IMR-90 (cell line): ENCODE results near the gene S100A3. TPM values are rescaled to one million over a fixed set of nuclear protein-coding genes. Genes with fewer than 3 reads are reported as not detected.
A peak's percentile ranks its signal among the peaks of the same experiment; 100 is the strongest.

Experiments used
- ATAC-seq: fragments of 200-7000 bp; cut with Tn5 transposase; 2 replicates; pipeline ENCODE4 v1.9.1; 2020; ENCODE audit warnings: low read depth, mild to moderate bottlenecking, moderate library complexity
- BruUV-seq: library from RNA; stranded (reverse); fragments of 400-500 nt; replicated peaks from 2 replicates; lab custom pipeline; 2021; lab: Mats Ljungman, UMichigan
- CTCF ChIA-PET: fragments of 300-600 bp; formaldehyde crosslinking; extraction: SDS; loops from one replicate; lab custom pipeline; 2021; ENCODE audit warnings: antibody characterized with exemption; lab: Yijun Ruan, JAX
- POLR2A ChIA-PET: fragments of 300-600 bp; sonication (Branson Sonifier 250); formaldehyde crosslinking; loops from one replicate; lab custom pipeline; 2022; ENCODE audit warnings: antibody characterized with exemption; ENCODE audit not compliant: unreplicated experiment; lab: Charles Lee
- DNase-seq: peaks from one replicate; pipeline ENCODE4 v3.0.0; 2013
- H2AFZ ChIP-seq: replicated peaks from 2 replicates; pipeline ENCODE3; 2013; ENCODE audit warnings: low read length, mild to moderate bottlenecking; ENCODE audit not compliant: poor library complexity
- H2AK5ac ChIP-seq: 2 replicates; pipeline ENCODE4 v1.6.1; 2013; ENCODE audit warnings: low read depth, low read length, inconsistent platforms
- H2AK9ac ChIP-seq: replicated peaks from 2 replicates; pipeline ENCODE3; 2013; ENCODE audit warnings: mild to moderate bottlenecking, low read depth, low read length, moderate library complexity; ENCODE audit not compliant: poor library complexity
- H2BK120ac ChIP-seq: 2 replicates; pipeline ENCODE4 v1.6.1; 2013; ENCODE audit warnings: low read depth, low read length, inconsistent platforms
- H2BK15ac ChIP-seq: 3 replicates; pipeline ENCODE4 v1.6.1; 2013; ENCODE audit warnings: low read depth, low read length, inconsistent platforms
- H2BK20ac ChIP-seq: 2 replicates; pipeline ENCODE4 v1.6.1; 2013; ENCODE audit warnings: low read depth, mild to moderate bottlenecking, inconsistent platforms, low read length, moderate library complexity
- H2BK5ac ChIP-seq: 2 replicates; pipeline ENCODE4 v1.6.1; 2013; ENCODE audit warnings: mild to moderate bottlenecking, low read depth, low read length, inconsistent platforms; ENCODE audit not compliant: poor library complexity, severe bottlenecking
- H3K14ac ChIP-seq: replicated peaks from 2 replicates; pipeline ENCODE4 v1.6.1; 2013; ENCODE audit warnings: low read depth, low read length, inconsistent platforms
- H3K18ac ChIP-seq: 2 replicates; pipeline ENCODE4 v1.6.1; 2013; ENCODE audit warnings: low read depth, low read length, control low read depth
- H3K23ac ChIP-seq: 2 replicates; pipeline ENCODE4 v1.6.1; 2013; ENCODE audit warnings: low read depth, low read length, inconsistent platforms
- H3K27ac ChIP-seq: 2 replicates; pipeline ENCODE4 v1.5.1; 2013; ENCODE audit warnings: mild to moderate bottlenecking, control low read depth, low read length; ENCODE audit not compliant: insufficient read depth
- H3K27me3 ChIP-seq: 2 replicates; pipeline ENCODE4 v1.6.1; 2013; ENCODE audit warnings: low read length; ENCODE audit not compliant: control insufficient read depth, insufficient read depth
- H3K36me3 ChIP-seq: 2 replicates; pipeline ENCODE4 v1.6.1; 2013; ENCODE audit warnings: low read length, mixed read lengths; ENCODE audit not compliant: control insufficient read depth, insufficient read depth
- H3K4ac ChIP-seq: 2 replicates; pipeline ENCODE4 v1.6.1; 2013; ENCODE audit warnings: low read depth, low read length, inconsistent platforms
- H3K4me1 ChIP-seq: 2 replicates; pipeline ENCODE4 v1.6.1; 2013; ENCODE audit warnings: low read length, mixed read lengths; ENCODE audit not compliant: control insufficient read depth, insufficient read depth
- H3K4me2 ChIP-seq: 2 replicates; pipeline ENCODE4 v1.6.1; 2013; ENCODE audit warnings: low read depth, mild to moderate bottlenecking, control low read depth, low read length, moderate library complexity
- H3K4me3 ChIP-seq: 2 replicates; pipeline ENCODE4 v1.5.1; 2013; ENCODE audit warnings: low read depth, mild to moderate bottlenecking, control low read depth, low read length, moderate library complexity; ENCODE audit not compliant: insufficient read depth
- H3K56ac ChIP-seq: 2 replicates; pipeline ENCODE4 v1.6.1; 2013; ENCODE audit warnings: low read length, inconsistent platforms; ENCODE audit not compliant: insufficient read depth; ENCODE audit errors: extremely low read depth
- H3K79me1 ChIP-seq, 2 experiments: 2 replicates each; pipeline ENCODE4 v1.6.1; 2013; ENCODE audit warnings: low read length in 2 of 2, inconsistent platforms in 1 of 2, low read depth in 1 of 2
- H3K9ac ChIP-seq: 2 replicates; pipeline ENCODE4 v1.6.1; 2013; ENCODE audit warnings: low read depth, low read length, control low read depth
- H3K9me1 ChIP-seq: 2 replicates; pipeline ENCODE4 v1.6.1; 2013; ENCODE audit warnings: low read length, inconsistent platforms; ENCODE audit not compliant: insufficient read depth
- H3K9me3 ChIP-seq: 2 replicates; pipeline ENCODE4 v1.6.1; 2013; ENCODE audit warnings: low read length; ENCODE audit not compliant: control insufficient read depth, insufficient read depth
- H4K20me1 ChIP-seq: 2 replicates; pipeline ENCODE4 v1.6.1; 2013; ENCODE audit warnings: low read length, inconsistent platforms; ENCODE audit not compliant: insufficient read depth
- H4K5ac ChIP-seq: 2 replicates; pipeline ENCODE4 v1.6.1; 2013; ENCODE audit warnings: mild to moderate bottlenecking, low read depth, low read length, control low read depth
- H4K8ac ChIP-seq, 2 experiments: 2 replicates each; pipeline ENCODE4 v1.6.1; 2013; ENCODE audit warnings: low read depth in 2 of 2, low read length in 2 of 2, control low read depth in 1 of 2, inconsistent platforms in 1 of 2
- H4K91ac ChIP-seq: 2 replicates; pipeline ENCODE4 v1.6.1; 2013; ENCODE audit warnings: low read depth, low read length, inconsistent platforms; ENCODE audit not compliant: insufficient read depth
- BHLHE40 ChIP-seq: fragments of 150-350 bp; IDR thresholded peaks from 2 replicates; pipeline ENCODE4 v1.6.1; 2016; ENCODE audit warnings: mild to moderate bottlenecking, low read depth, low read length
- CEBPB ChIP-seq: IDR thresholded peaks from 2 replicates; pipeline ENCODE4 v1.6.1; 2012; ENCODE audit warnings: low read depth, low read length, improper control_type of control experiment
- CHD1 ChIP-seq: IDR thresholded peaks from 2 replicates; pipeline ENCODE4 v1.6.1; 2012; ENCODE audit warnings: low read depth, low read length, improper control_type of control experiment
- CTCF ChIP-seq: conservative IDR thresholded peaks from 2 replicates; pipeline ENCODE4 v1.5.1; 2012; ENCODE audit warnings: mild to moderate bottlenecking, low read depth, low read length, improper control_type of control experiment
- FOS ChIP-seq: fragments of 150-350 bp; IDR thresholded peaks from 2 replicates; pipeline ENCODE4 v1.6.1; 2016; ENCODE audit warnings: low read depth, low read length
- MAFK ChIP-seq: IDR thresholded peaks from 2 replicates; pipeline ENCODE4 v1.6.1; 2012; ENCODE audit warnings: low read depth, low read length, improper control_type of control experiment
- MAZ ChIP-seq: IDR thresholded peaks from 2 replicates; pipeline ENCODE4 v1.6.1; 2012; ENCODE audit warnings: low read depth, mild to moderate bottlenecking, low read length, improper control_type of control experiment, moderate library complexity, borderline replicate concordance
- MXI1 ChIP-seq: IDR thresholded peaks from 2 replicates; pipeline ENCODE4 v1.6.1; 2012; ENCODE audit warnings: low read depth, mild to moderate bottlenecking, low read length, moderate library complexity, borderline replicate concordance
- NFE2L2 ChIP-seq: fragments of 150-350 bp; IDR thresholded peaks from 2 replicates; pipeline ENCODE4 v1.6.1; 2016; ENCODE audit warnings: low read depth, mild to moderate bottlenecking, low read length
- POLR2A ChIP-seq: IDR thresholded peaks from 2 replicates; pipeline ENCODE4 v1.6.1; 2012; ENCODE audit warnings: mild to moderate bottlenecking, low read depth, low read length
- RFX5 ChIP-seq: IDR thresholded peaks from 2 replicates; pipeline ENCODE4 v1.8.0; 2012; ENCODE audit warnings: low read depth, mild to moderate bottlenecking, low read length, moderate library complexity
- SMC3 ChIP-seq: fragments of 150-350 bp; IDR thresholded peaks from 2 replicates; pipeline ENCODE4 v1.6.1; 2016; ENCODE audit warnings: low read depth, mild to moderate bottlenecking, antibody characterized with exemption, low read length, moderate library complexity
- WGBS, 2 experiments: methylation state at CpG; one replicate each; pipeline versions ENCODE4 v1.1.5 to v1.1.7; 2013; ENCODE audit warnings: missing lambda C conversion rate in 2 of 2; ENCODE audit not compliant: insufficient read length in 1 of 2; ENCODE audit errors: extremely low coverage in 2 of 2; 5-methylcytosine and 5-hydroxymethylcytosine counted together
- dilution Hi-C: fragments of 300-500 bp; cut with HindIII; formaldehyde crosslinking; loops from one replicate; pipeline ENCODE4 v1.14.3; 2018; ENCODE audit warnings: low sequenced_read_pairs; ENCODE audit not compliant: unreplicated experiment
- in situ Hi-C: fragments of 300-500 bp; cut with MboI; formaldehyde crosslinking; loops from 3 replicates; pipeline ENCODE4 v1.14.3; 2019; ENCODE audit warnings: low sequenced_read_pairs, inconsistent platforms, mixed read lengths
- intact Hi-C: fragments of 100-400 bp; cut with micrococcal nuclease; formaldehyde crosslinking; loops from 2 replicates; pipeline ENCODE4 v1.10.0; 2022
- polyA plus RNA-seq, 3 experiments: library from polyadenylated mRNA; depleted of rRNA; stranded (reverse); fragments of >200 nt; gene quantifications; 2 replicates each; pipeline ENCODE4 v1.2.3, GENCODE V29; 2012; ENCODE audit warnings: low replicate concordance in 1 of 3
- total RNA-seq: library from RNA; depleted of rRNA; stranded (reverse); fragments of >200 nt; gene quantifications from 2 replicates; pipeline ENCODE4 v1.2.3, GENCODE V29; 2012
- TF ChIP-seq, protein P1 (sequence below): fragments of 150-350 bp; IDR thresholded peaks from 2 replicates; pipeline ENCODE4 v1.6.1; 2017; ENCODE audit warnings: mild to moderate bottlenecking, antibody characterized with exemption, low read length, low read depth

S100A3 gene
- total and polyA plus RNA-seq, 2 of the 4 experiments (the other 2 are of a cell fraction), result 2.9 to 4.5 TPM

GRCh38 chr1:153536012-153536670 lies 12.9 kb downstream of the S100A3 start:
- H3K4me2 ChIP-seq, result peak overlapping the region; percentile 90
- peak overlapping the region; percentile 96 for H2BK5ac ChIP-seq
- peak overlapping the region; percentile 100 for H2AK9ac ChIP-seq
- peak overlapping the region; percentile 97 for H3K9ac ChIP-seq
- ChIA-PET POLR2A (interaction anchor here (0.7 to 3.9 kb wide), 8 partner anchors 9 to 91 kb away, joined by 3 to 34 read pairs (median 8); partner anchors contain the start of genes S100A13, S100A2, S100A3 and S100A4), CTCF (interaction anchor here (0.8 to 1.5 kb wide), 2 partner anchors 25 to 32 kb away, joined by 4 to 5 read pairs; no protein-coding TSS in a partner anchor)
- ATAC-seq, result peak; percentile 76
- no peaks in the 10 kb centered on the region for H3K9me3 ChIP-seq
- peak overlapping the region; percentile 96 for H2AFZ ChIP-seq
- H3K56ac ChIP-seq, result peak overlapping the region; percentile 89
- no peaks in the 10 kb centered on the region for H3K27me3 ChIP-seq
- in situ Hi-C loops (loop anchor here (25.0 kb wide), 1 partner anchor 426 kb away; the partner anchor contains the start of genes CREB3L4, CRTC2 and SLC39A1), dilution Hi-C loops (no loop called here), intact Hi-C loops (no loop called here)
- peaks cover 36% of the 10 kb centered on the region for H3K4me1 ChIP-seq
- H3K4me3 ChIP-seq, result peak overlapping the region; percentile 82
- peak overlapping the region; percentile 99 for H3K14ac ChIP-seq
- peaks cover 18% of the 10 kb centered on the region for H4K20me1 ChIP-seq
- peak overlapping the region; percentile 76 to 99 for H4K8ac ChIP-seq
- H4K91ac ChIP-seq, result peak overlapping the region; percentile 98
- peaks cover 11% of the 10 kb centered on the region for H3K36me3 ChIP-seq
- peak overlapping the region; percentile 82 for H2BK20ac ChIP-seq
- H3K9me1 ChIP-seq, result peaks cover 35% of the 10 kb centered on the region
- peak overlapping the region; percentile 91 for H3K23ac ChIP-seq
- H4K5ac ChIP-seq, result peak overlapping the region; percentile 45
- peak overlapping the region; percentile 99 for H3K4ac ChIP-seq
- peaks cover 5 to 67% of the 10 kb centered on the region in 2 experiments; a peak in 3 of 4 replicates for H3K79me1 ChIP-seq
- BruUV-seq, result no TSS peak
- peak overlapping the region; percentile 91 for H2BK120ac ChIP-seq
- peak; percentile 89 for DNase-seq
- H2BK15ac ChIP-seq, result peak overlapping the region; percentile 57
- 0% methylated on average over 13 of the region's 38 CpGs; no CpG with 5 or more reads in 1 of the 2 experiments for WGBS, 2 experiments
- H3K27ac ChIP-seq, result peak overlapping the region; percentile 91
- TF ChIP-seq MAZ (peak; percentile 82; the same call in 1 of the 2 replicates), FOS (0 out of 2 replicates have a peak, but pooled peaks have one; percentile 6), CTCF (no peak), SMC3 (no peak; the same call in 1 of the 2 replicates), BHLHE40 (peak; percentile 84), CEBPB (peak; percentile 56), MAFK (no peak), RFX5 (no peak), MXI1 (0 out of 2 replicates have a peak, but pooled peaks have one; percentile 20), NFE2L2 (peak; percentile 15; the same call in 1 of the 2 replicates), CHD1 (no peak), POLR2A (no peak)
- TF ChIP-seq, protein P1, sequence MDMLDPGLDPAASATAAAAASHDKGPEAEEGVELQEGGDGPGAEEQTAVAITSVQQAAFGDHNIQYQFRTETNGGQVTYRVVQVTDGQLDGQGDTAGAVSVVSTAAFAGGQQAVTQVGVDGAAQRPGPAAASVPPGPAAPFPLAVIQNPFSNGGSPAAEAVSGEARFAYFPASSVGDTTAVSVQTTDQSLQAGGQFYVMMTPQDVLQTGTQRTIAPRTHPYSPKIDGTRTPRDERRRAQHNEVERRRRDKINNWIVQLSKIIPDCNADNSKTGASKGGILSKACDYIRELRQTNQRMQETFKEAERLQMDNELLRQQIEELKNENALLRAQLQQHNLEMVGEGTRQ, result peak; percentile 91
- peak overlapping the region; percentile 99 for H2AK5ac ChIP-seq
- peak overlapping the region; percentile 62 for H3K18ac ChIP-seq
